Brain microvascular endothelial cell (primary cell): ENCODE results near the gene DLST.

Experiments
- DNase-seq: peaks from one replicate; pipeline ENCODE4 v3.0.0-alpha.2; 2020
- H3K27ac ChIP-seq: fragments of 250-450 bp; sonication (Bioruptor Pico); 2 replicates; pipeline ENCODE4 v1.5.1; 2020; ENCODE audit warnings: mild to moderate bottlenecking, moderate library complexity
- H3K27me3 ChIP-seq: fragments of 250-450 bp; sonication (Bioruptor Pico); replicated peaks from 2 replicates; pipeline ENCODE4 v1.5.1; 2020; ENCODE audit warnings: mild to moderate bottlenecking
- H3K36me3 ChIP-seq: fragments of 250-450 bp; sonication (Bioruptor Pico); replicated peaks from 2 replicates; pipeline ENCODE4 v1.5.1; 2020; ENCODE audit warnings: mild to moderate bottlenecking
- H3K4me3 ChIP-seq: 2 replicates; pipeline ENCODE4 v1.5.1; 2011; ENCODE audit warnings: low read depth, mild to moderate bottlenecking, control low read depth, low read length, moderate library complexity
- in situ Hi-C: cut with HindIII; loops from 2 replicates; pipeline ENCODE4 v1.10.0; 2017; ENCODE audit warnings: low sequenced_read_pairs, low pct_ligation_motif_present
- TF ChIP-seq, protein P1 (sequence below): IDR thresholded peaks from 2 replicates; pipeline ENCODE4 v1.5.1; 2011; ENCODE audit warnings: low read depth, mild to moderate bottlenecking, moderate library complexity, low read length, control low read depth, inconsistent platforms; ENCODE audit errors: missing control alignments

Gene DLST

DNA sequence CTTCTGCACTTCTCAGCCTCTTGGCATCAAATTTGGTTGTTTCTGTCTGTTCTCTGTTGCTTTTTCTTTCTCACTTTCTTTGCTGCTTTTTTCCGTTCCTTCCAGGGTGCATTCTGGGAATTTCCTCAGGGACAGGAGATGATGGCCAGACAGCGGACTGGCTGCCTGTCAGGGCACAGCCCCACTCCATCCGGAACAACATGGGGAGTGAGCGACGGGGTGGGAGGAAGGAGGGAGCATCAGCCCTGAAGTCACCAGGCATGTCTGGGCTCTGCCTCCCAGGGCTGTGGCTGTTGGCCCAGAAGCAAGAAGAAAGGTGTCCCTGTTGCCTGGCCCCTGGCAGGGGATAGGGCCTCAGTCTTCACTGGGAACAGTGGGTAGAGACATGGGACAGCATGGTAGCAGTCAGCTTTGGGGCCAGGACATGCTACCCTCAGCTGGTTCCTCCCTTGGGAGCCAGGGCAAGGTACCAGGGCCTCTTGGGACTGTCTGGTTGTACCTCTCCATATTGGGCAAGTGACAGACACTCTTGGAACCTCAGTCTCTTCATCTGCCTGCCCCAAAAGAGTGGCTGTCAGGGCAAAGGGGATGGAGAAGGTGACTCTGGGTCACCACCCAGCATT is 65.1 kb downstream of the DLST start:
- TF ChIP-seq, protein P1, sequence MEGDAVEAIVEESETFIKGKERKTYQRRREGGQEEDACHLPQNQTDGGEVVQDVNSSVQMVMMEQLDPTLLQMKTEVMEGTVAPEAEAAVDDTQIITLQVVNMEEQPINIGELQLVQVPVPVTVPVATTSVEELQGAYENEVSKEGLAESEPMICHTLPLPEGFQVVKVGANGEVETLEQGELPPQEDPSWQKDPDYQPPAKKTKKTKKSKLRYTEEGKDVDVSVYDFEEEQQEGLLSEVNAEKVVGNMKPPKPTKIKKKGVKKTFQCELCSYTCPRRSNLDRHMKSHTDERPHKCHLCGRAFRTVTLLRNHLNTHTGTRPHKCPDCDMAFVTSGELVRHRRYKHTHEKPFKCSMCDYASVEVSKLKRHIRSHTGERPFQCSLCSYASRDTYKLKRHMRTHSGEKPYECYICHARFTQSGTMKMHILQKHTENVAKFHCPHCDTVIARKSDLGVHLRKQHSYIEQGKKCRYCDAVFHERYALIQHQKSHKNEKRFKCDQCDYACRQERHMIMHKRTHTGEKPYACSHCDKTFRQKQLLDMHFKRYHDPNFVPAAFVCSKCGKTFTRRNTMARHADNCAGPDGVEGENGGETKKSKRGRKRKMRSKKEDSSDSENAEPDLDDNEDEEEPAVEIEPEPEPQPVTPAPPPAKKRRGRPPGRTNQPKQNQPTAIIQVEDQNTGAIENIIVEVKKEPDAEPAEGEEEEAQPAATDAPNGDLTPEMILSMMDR, result no peak
- in situ Hi-C loops, result no loop called here

DNA sequence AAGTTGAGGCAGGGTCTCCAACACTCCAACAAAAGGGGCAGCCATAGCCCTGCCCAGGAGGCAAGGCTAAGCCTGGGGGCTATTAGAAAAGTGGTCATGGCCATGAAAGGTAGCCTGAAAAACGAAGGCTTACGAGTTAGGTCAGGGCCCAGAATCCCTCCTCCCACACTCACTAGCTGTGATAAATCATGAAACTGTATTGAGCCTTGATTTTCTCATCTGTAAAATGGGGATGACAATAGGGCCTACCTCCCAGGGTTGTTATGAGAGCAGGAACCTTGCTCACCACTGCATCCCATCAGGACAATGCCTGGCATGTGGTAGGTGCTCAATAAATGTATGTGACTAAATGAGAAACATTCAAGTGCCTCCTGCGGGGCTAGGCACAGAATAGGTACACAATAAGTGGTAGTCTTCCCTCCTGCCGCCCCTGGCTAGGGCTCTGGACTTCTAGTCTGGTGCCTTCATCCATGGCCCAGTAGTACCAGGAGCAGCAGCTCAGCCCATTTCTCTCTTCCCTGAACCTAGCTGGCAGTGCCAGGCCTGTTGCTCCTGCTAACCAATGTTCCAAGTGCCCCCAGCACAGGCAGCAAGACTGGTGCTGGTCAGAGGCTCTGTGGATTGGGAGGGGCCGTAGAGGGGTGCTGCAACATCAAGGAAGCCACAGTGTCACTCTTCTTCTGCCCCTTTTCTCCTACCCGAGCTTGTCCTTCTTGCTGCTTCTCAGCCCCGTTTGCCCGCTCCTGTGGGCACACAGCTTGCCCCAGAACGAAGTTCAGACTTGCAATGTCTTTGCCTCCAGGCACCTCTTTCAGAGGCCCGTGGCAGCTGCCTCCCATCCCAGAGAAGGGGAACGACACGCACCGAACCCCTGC is 65.9 kb downstream of the DLST start:
- no peak for DNase-seq
- Histone ChIP-seq H3K27ac (no peak overlapping the region), H3K27me3 (no peaks in the 10 kb centered on the region), H3K4me3 (no peak overlapping the region), H3K36me3 (no peaks in the 10 kb centered on the region)
- TF ChIP-seq, protein P1, result no peak
- in situ Hi-C loops, result no loop called here

More for the DNA sequence above, 65.1 kb downstream of the DLST start:
- H3K27ac ChIP-seq, result no peak overlapping the region
- H3K27me3 ChIP-seq, result no peaks in the 10 kb centered on the region
- H3K4me3 ChIP-seq, result no peak overlapping the region
- DNase-seq, result no peak
- H3K36me3 ChIP-seq, result no peaks in the 10 kb centered on the region

DNA sequence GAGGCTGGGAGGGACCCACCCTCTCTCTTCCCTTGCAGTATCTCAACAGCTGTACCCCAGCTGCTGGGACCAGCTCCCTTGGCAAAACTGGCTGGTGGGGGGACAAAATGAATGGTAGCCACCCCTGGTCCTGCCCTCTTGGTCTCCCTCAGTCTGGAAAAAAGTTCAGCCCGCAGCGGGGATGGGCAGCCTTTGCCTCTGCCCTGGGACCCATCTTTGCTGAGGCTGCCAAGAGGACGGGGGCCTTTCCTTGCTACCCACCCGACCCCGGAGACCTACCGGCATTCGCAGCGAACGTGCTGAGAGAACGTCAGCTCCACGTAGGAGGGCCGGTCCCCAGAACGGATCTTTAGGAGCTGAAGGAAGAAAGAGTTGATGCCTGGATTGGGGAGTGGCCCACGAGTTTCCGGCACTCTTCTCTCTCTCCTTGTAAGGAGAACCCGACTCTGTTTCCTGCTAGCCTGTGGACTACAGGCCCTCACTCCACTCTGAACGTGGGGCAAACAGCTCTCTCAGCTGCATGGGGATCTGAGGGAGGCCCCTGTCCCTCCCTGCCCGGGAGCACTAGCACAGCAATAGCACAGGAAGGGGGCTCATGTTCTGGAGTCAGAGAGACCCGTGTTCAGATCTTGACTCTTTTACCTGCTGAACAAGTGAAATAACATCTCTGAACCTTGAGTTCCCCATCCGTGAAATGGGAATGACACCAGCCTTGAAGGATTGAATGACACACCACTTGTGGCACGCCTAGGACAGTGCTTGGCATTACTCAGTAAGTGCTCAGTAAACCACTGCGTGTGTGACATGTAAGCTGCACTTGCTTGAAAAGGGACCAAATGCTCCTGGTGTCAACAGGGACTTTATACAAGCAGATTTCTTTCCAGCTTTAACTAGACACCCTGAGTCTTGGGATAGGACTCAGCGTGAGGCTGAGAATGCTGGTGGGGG is 66.8 kb downstream of the DLST start:
- Histone ChIP-seq H3K36me3 (no peaks in the 10 kb centered on the region), H3K4me3 (no peak overlapping the region), H3K27ac (no peak overlapping the region), H3K27me3 (no peaks in the 10 kb centered on the region)
- DNase-seq, result no peak
- TF ChIP-seq, protein P1, result no peak
- in situ Hi-C loops, result no loop called here

DNA sequence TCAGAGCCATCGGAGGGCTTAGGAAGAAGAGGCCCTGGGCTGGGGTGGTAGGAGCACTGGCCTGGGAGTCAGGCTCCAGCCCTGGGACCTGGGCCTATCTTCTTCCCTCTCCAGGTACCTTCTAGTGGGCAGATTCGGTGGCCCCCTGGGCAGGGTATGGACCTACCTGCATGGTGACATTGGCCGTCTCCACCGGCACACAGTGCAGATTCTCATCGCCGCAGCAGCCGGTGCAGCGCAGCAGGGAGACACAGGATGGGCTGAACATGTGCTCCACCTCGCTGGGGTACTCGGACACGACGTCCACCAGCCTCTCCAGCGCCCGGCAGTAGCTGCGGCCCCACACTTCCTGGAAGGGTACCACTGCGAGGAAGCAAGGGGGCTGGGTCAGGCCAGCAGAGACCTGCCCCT is 67.5 kb downstream of the DLST start:
- in situ Hi-C loops, result no loop called here
- H3K4me3 ChIP-seq, result no peak overlapping the region
- no peaks in the 10 kb centered on the region for H3K27me3 ChIP-seq
- H3K36me3 ChIP-seq, result no peaks in the 10 kb centered on the region
- TF ChIP-seq, protein P1, result no peak
- no peak for DNase-seq
- H3K27ac ChIP-seq, result no peak overlapping the region

DNA sequence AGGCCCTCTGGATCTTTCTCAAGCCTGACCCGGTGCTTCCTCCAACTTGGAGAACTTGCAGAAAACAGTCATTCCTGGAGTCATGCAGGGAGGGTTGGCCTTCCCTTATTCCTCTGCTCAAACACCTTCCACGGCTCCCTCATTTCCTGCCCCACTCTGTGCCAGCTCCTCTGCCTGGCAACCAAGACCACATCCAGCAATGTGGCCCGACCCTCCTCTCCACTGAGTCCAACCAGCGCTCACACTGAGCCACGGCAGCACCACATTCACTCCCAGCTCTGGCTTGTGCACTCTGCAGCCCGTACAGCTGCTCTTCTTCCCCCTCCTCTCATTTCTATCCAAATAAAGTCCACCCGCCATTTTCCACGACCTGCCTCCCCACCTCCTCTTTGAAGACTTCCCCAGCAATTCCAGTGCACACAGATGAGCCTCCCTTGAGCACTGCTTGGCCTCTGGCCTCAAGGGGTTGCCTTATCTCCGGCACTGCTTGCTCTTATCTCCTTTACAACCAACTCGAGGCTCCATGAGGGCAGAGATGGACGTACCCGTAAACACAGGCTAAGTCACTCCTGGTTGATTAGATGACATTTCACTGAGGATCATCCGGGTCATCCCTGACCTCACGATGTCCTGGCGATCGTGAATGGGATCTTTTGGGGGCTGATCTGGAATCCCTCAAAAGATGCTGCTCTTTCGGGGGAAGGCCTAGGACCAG is 68.3 kb downstream of the DLST start:
- H3K4me3 ChIP-seq, result no peak overlapping the region
- H3K27ac ChIP-seq, result no peak overlapping the region
- no peaks in the 10 kb centered on the region for H3K36me3 ChIP-seq
- in situ Hi-C loops, result no loop called here
- TF ChIP-seq, protein P1, result no peak
- no peaks in the 10 kb centered on the region for H3K27me3 ChIP-seq
- no peak for DNase-seq
